ENCODE data around the gene STMP1. TPM values are rescaled to one million over a fixed set of nuclear protein-coding genes. Genes with fewer than 3 reads are reported as not detected.
"Not testable (repeated sequence)": the region's sequence is repeated elsewhere in the genome, so short reads cannot be mapped to it uniquely, and the experiment has no call there.

STMP1 gene
- total RNA-seq, 2 donors from 2014 or later: 22.3 to 24.9 TPM

GRCh38 chr7:135661311-135662122, 797 bp upstream of the STMP1 start:
- intact Hi-C loops (cut with DNase I): no loop called here
- DNase-seq (no peak), ATAC-seq (peak in 1 of 2 donors; percentile 12)

GRCh38 chr7:135662123-135662372, 266 bp upstream of the STMP1 start:
- no peak for ATAC-seq

GRCh38 chr7:135664046-135664589, 1.8 kb downstream of the STMP1 start:
- intact Hi-C loops (cut with DNase I): no loop called here
- DNase-seq: no peak
- ATAC-seq: no peak

More at GRCh38 chr7:135662123-135662372, 266 bp upstream of the STMP1 start:
- intact Hi-C loops (cut with DNase I): no loop called here
- DNase-seq: no peak

GRCh38 chr7:135665042-135665441, 2.7 kb downstream of the STMP1 start:
- ATAC-seq (no peak), DNase-seq (no peak)
- intact Hi-C loops (cut with DNase I): no loop called here

- no peak for DNase-seq
- intact Hi-C loops (cut with DNase I): no loop called here
- no peak for ATAC-seq
Observed at GRCh38 chr7:135666156-135666555, 3.8 kb downstream of the STMP1 start.

GRCh38 chr7:135666846-135667245, 4.5 kb downstream of the STMP1 start:
- intact Hi-C loops (cut with DNase I): no loop called here
- ATAC-seq (no peak), DNase-seq (no peak)

- DNase-seq; intact Hi-C loops (cut with DNase I); ATAC-seq: not testable (repeated sequence)
Observed at GRCh38 chr7:135667626-135668025, 5.3 kb downstream of the STMP1 start.

GRCh38 chr7:135668852-135669395, 6.6 kb downstream of the STMP1 start:
- intact Hi-C loops (cut with DNase I); ATAC-seq; DNase-seq: not testable (repeated sequence)

GRCh38 chr7:135669774-135670173, 7.5 kb downstream of the STMP1 start:
- intact Hi-C loops (cut with DNase I): loop anchor here (2.0 to 10.0 kb wide), 4 partner anchors 88 to 338 kb away; no protein-coding TSS in a partner anchor
- no peak for DNase-seq
- ATAC-seq: peak in 1 of 2 donors; percentile 26

- DNase-seq (no peak), ATAC-seq (peak in 1 of 2 donors; percentile 71)
- intact Hi-C loops (cut with DNase I): loop anchor here (2.0 to 10.0 kb wide), 4 partner anchors 87 to 337 kb away; no protein-coding TSS in a partner anchor
Observed at GRCh38 chr7:135670179-135670578, 7.9 kb downstream of the STMP1 start.

- intact Hi-C loops (cut with DNase I): loop anchor here (5.0 to 10.0 kb wide), 3 partner anchors 85 to 335 kb away; no protein-coding TSS in a partner anchor
- DNase-seq (no peak), ATAC-seq (peak; percentile 77 to 88)
Observed at GRCh38 chr7:135672560-135673359, 10.4 kb downstream of the STMP1 start.

- ATAC-seq (no peak), DNase-seq (no peak)
- intact Hi-C loops (cut with DNase I): loop anchor here (5.0 to 10.0 kb wide), 3 partner anchors 84 to 334 kb away; no protein-coding TSS in a partner anchor
Observed at GRCh38 chr7:135673360-135673706, 11.0 kb downstream of the STMP1 start.

GRCh38 chr7:135678612-135679575, 16.6 kb downstream of the STMP1 start:
- DNase-seq (no peak), ATAC-seq (peak in 1 of 2 donors; percentile 87)
- intact Hi-C loops (cut with DNase I): loop anchor here in 1 of 2 donors (10.0 kb wide), 1 partner anchor 116 kb away; no protein-coding TSS in a partner anchor

- intact Hi-C loops (cut with DNase I): no loop called here
- ATAC-seq (peak in 1 of 2 donors; percentile 60), DNase-seq (no peak)
Observed at GRCh38 chr7:135681762-135682161, 19.4 kb downstream of the STMP1 start.

- intact Hi-C loops (cut with DNase I): no loop called here
- no peak for DNase-seq
- ATAC-seq: no peak
Observed at GRCh38 chr7:135682191-135682590, 19.9 kb downstream of the STMP1 start.

- ATAC-seq: no peak
- intact Hi-C loops (cut with DNase I): no loop called here
Observed at GRCh38 chr7:135683609-135684008, 21.3 kb downstream of the STMP1 start.

GRCh38 chr7:135684136-135684535, 21.8 kb downstream of the STMP1 start:
- DNase-seq (no peak), ATAC-seq (no peak)
- intact Hi-C loops (cut with DNase I): no loop called here

More at GRCh38 chr7:135683609-135684008, 21.3 kb downstream of the STMP1 start:
- no peak for DNase-seq

GRCh38 chr7:135684699-135685098, 22.4 kb downstream of the STMP1 start:
- intact Hi-C loops (cut with DNase I): no loop called here
- ATAC-seq (no peak), DNase-seq (no peak)
